GM18511 (cell line): Measurements from ENCODE around the gene FGR.

Experiments used
- ATAC-seq: cut with Tn5 transposase; IDR thresholded peaks from one replicate; pipeline ENCODE4 v1.9.1; 2021; ENCODE audit warnings: mild to moderate bottlenecking, moderate library complexity; ENCODE audit not compliant: unreplicated experiment

Gene FGR

DNA sequence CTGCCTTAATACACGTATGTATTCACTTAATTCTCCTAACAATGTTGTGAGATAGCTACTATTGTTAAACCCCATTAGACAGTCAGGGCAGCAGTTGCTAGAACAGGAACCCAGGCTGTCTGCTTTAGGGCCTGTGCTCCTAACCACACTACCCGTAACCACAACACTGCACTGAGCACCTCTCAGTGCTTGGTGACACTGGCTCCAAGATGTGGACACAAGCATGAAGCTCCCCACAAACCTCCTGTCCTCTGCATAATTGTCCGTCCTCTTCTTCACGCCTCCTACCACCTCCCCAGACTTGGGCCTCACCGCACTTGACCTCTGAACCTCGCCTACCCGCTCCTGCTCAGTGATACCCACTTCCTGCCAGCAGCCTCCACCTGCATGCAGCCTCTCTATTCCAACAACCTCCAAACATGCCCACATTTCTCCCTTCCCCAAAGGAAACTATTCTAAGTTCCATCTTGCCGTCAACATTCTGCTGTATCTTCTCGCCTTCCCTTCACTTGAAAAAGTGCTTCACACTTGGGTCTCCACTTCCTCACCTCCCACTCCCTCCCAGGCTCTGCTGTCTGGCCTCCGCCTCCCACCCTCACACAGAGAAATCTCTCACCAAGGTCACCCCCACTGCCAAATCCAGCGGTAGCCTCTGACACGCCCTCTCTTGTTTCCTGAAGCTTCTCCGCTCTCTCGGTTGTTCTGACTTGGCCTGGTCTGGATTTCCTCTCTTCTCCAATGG, 16.5 kb downstream of the FGR start:
- ATAC-seq = no peak

DNA sequence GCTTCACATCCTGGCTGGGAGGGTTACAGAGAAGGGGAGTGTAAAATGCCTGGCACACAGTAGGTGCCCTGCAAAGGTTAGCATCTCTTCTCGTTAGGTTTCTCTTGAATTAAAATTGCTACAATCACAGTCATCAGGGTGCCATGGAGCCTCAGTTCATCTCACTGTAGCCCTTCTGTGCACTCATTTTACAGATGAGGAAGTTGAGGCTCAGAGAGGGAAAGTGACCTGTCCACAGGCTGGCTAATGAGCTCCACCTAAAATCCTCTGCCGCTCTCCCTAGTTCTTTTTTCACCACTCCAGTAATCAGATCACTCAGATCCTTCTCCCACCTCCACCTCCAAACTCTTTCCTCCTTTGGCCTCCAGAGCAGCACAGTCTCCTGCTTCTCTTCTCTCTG, 17.6 kb downstream of the FGR start:
- ATAC-seq = no peak

DNA sequence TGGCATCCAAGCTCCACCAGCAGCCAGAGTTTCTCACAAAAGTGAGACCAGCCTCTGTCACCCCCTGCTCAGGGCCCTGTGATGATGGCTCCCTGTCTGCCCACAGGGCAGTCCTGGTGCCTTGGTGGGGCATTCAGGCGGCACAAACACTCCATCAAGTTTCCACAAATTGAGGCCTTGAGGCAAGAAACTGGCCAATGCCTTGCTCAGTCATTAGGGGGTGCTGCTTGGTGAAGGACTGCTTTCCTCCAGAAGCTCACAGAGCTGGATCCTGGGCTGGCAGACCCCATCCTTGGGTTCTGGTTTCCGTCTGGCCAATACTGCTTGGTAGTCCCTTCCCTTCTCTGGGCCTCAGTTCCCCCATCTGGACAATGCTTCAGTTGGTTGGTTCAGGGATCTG, 18.5 kb downstream of the FGR start:
- no peak for ATAC-seq

DNA sequence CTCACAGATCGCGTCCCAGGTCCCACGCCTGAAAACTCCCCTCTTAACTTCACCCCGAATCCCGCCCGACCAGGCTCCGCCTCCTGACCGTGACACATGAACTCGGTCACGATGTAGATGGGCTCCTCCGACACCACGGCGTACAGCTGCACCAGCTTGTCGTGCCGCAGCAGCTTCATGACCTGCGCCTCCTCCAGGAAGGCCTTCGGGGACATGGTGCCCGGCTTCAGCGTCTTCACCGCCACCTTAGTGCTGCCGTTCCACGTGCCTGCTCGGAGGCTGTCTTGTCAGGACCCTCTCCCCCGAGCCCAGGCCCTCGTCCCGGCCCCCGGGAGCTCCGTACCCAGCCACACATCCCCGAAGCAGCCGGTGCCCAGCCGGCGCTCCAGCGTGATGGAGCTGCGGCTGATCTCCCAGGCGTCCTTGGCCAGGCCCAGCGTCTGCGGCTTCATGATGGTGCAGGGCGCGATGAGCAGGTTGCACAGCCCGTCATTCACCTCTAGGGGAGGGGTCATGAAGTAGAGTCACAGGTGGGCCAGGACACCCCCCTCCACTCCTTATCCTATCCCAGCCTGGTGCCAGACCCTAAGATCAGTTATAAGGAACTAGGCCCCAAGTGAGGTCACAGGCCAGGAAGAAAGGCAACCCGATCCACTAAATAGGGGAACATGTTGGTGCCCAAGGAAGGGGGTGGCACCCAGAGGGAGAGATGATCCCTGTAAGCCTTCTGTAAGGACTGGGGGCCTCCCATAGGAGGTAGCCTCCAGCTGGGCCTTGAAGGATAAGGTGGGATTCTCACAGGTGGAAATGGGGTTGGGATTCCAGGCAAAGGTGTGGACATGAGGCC, 19.4 kb downstream of the FGR start:
- ATAC-seq = no peak

DNA sequence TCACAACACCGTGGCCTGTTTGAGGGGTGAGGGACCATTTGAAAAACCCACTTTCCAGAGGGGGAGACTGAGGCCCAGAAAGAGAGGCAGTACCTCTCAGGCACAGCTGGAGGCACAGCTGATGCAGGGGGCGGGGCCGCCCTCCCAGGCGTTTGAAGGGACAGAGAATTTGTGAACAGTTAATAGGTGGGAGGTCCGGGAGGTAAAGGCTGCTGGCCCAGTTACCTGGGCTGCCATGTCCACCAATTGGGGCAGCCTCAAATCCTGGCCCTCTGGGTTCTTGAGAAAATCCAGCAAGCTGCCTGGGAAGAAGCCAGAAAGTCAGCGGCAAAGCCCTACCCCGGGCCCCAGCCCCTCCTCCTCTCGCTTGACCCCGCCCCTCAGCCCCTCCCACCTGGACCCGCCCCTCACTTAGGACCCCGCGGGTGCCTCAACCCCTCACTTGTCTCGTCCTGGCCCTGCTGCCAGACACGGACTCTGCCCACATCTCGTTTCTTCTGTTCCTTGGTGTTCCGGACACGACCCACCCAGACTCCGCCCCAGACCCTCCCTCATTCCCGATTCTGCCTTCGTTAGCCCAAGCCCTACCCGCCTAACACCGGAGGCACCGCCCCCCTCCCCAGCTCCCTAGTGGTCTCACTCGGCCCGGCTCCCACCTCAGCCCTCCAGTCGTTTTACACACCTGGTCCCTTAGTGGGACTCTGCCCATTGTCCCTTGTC, 20.2 kb downstream of the FGR start:
- ATAC-seq = no peak

DNA sequence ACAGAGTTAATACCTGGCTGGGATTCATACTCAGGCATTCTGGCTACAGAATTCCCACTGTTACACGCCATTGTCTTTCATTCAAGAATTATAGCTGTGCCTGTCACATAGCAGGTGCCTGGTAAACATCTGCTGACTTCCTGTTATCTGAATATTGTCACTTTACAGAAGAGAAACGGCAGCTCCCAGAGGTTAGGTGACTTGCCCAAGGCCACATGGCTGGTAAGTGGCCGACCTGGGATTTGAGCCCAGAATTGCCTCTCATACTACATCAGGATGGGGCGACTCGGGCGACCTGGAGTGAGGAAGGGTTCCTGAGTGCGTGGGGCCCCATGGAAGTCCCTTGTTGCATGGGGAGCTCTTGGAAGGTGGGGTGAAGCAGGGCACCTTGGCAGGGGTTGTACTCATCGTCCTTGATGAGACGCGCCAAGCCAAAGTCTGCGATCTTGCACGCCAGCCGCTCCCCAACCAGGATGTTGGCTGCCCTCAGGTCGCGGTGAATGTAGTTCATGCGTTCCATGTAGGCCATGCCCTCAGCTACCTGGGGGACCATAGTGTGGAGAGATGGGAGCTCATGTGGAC, 20.9 kb downstream of the FGR start:
- ATAC-seq = no peak

DNA sequence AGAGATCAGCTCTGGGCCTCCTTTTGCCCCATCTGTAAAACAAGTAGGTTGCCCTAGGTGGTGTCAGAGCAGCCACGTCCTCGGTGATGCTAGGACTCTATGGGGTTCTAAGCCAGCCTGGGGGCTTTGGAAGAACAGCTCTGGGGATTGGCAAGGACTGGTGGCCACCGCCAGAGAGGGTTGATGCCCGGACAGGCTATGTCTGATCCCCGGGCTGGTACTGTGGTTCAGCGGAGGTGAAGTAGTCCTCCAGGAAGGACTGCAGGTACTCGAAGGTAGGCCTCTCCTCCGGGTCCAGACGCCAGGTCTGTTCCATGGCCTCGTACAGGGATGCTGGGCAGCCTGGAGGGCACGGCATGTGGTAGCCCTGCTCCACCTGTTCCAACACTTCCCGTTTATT, 22.3 kb downstream of the FGR start:
- ATAC-seq = no peak

DNA sequence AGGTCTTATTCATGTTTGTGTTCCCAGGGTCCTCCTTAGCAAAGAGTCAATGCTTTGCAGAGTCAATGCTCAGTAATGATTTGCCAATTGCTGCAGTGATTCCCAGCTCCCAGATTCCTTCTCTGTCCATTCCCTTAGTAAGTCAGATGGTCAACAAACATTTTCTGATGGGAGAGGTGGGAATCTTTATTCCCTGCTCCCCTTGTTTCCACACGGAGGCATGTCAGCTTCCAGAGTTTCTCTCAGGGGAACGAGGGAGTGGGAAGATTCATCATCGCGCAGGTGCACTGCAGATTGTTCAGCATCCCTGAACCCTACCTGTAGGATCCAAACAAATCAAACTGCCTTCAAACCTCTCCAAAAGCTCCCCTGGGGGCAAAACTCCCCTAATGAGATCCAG, 23.5 kb downstream of the FGR start:
- ATAC-seq = no peak

DNA sequence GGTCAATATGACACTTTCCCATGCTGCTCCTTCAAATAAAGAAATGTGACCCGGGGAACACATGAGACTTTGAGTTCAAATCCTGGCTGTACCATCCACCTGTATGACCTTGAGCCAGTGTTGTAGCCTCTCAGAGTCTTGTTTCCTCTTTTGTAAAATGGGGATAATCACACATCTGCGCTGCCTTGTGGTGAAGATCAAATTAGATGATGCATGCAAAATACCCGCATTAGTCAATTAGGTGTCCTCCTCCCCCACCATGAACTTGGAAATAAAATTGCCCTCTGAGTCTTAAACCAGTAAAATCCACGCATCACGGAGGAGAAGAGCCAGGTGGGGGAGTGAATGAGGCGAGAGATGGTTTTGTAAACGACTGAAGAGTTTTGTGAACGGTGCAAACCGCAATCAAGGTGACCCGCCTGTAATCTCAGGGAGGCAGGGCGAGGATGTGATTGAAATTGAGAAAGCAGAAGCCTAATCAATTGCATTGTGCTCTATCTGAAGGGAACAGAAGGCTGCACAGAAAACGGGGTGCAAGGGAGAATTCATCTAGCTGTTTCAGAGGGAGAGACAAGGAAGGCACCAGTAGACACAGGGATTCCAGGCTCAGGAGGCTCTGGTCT, 25.3 kb downstream of the FGR start:
- ATAC-seq = no peak

DNA sequence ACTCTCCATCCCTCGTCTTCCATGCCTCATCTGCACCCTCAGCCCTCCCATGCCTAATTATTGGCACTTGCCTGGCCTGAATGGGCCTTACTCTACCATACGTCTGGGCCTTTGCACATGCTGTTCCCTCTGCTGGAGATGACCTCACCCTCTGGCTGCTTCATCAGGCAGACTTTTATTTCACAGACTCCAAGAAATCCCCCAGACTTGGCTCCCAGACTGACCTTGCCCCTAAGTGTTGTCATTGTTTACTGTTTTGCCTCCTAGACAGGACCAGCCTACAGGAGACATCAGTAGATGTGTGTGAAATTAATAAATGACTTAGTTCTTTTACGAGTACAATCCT, 25.8 kb downstream of the FGR start:
- no peak for ATAC-seq

DNA sequence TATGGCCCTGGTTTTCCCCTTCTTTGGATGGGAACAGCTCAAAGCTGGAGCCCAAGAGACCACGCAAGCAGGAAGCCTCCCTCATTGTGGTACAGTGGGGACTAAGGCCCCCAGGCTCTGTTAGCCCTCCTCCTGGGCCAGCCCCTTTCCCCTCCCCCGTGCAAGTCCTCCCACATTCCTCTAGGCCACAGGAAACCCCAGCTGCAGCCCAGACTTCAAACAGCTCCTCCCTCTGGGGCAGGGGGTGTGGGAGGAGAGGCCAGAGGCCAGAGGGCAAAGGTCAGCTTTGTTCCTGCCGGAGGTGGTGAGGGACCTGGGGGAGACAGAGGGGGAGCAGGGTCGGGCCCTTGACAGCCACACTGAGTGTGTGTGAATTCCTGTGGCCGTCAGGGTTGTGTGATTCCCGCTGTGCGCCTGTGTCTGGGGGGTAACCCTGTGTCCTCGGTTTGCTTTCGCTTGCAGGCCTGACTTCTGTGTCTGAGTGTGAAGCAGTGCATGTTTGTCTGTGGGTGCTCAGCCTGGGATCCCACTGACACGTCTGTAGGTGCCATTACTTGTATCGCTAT, 27.7 kb downstream of the FGR start:
- no peak for ATAC-seq

DNA sequence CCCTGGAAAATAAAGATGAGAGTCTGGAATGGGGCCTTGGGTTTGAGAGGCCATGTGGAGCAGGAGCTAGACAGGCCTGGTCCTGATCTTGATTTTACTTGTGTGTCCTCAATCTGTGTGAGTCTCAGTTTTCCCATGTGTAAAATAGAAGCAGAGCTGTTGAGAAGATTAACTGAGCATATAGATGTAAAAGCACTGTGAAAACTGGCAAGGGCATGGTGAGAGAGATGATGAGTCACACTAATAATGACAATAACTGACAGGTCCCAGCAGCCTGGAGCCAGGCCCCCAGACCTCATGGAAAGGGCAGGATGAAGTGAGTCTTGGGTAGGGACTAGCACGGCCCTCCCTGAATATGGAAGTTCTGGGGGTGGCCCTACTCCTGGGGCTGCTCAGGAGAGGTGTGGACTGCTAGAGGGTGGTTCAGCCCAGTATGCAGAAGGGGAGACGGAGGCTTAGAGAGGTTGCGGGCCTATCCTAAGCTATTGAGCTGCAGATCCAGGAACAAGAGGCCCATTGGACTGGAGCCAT, 28.2 kb downstream of the FGR start:
- ATAC-seq = no peak

DNA sequence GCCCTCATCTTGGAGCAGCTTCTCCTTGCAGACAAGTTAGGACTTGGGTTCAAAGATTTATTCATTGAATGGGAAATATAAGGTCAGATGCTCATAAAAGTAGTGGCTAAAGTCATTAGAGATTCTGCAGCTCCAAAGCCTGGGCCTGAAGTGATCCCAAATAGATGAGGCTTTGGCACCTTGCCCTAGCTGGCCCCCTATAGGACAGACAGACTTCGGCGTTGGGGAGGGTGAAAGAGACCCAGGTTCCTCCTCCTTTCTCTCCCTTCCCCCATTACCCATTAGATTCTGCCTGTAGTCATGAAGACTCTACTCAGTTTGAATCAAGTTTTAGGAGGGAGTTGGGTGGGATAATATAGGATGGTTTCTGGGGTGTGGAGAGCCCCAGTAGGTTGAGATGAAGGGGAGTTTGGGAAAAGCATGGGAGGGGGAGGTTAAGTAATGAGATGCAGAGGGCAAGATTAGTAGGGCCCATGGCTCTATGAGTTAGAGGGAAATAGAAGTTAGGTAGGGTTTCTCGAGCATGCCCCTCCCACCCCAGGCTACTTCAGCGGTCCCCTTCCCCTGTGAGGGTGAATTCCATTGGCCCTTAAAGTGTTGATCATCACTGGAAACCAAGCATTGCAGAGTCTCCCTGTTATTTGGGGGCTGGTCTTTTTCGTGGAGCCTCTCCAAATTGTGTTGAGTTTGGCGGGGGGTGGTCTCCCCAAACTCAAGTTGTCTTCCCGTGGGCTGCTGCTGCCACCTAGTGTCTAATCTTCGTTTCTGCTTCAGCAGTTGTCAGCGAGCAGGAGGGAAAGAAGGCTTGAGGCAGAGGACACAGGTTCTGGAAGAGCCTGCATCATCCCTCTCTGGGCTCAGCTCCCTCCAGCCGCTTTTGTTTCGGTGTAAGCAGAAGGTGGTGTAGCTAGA, 28.9 kb downstream of the FGR start:
- ATAC-seq = no peak

DNA sequence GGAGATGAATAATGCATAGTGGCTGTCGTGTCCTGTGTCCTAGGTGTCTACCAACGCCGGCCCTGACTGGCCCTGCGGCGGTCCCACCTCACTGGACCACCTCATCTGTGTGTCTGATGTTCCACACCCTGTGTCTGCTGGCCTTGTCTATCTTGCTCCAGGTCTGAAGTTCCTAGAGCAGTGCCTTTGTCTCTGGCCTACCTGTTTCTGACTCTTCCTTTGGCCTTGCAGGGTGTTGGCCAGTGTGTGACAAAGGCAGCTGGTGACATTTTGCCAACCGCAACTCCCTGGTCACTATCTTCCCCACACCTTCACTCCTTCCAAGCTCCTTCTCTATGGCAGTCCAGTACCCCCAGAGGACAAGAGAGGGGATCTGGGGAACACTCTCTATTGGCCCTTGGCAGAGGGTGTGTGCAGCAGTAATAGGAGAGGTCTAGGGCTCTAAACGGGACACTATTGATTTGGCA, 29.7 kb downstream of the FGR start:
- ATAC-seq = no peak

DNA sequence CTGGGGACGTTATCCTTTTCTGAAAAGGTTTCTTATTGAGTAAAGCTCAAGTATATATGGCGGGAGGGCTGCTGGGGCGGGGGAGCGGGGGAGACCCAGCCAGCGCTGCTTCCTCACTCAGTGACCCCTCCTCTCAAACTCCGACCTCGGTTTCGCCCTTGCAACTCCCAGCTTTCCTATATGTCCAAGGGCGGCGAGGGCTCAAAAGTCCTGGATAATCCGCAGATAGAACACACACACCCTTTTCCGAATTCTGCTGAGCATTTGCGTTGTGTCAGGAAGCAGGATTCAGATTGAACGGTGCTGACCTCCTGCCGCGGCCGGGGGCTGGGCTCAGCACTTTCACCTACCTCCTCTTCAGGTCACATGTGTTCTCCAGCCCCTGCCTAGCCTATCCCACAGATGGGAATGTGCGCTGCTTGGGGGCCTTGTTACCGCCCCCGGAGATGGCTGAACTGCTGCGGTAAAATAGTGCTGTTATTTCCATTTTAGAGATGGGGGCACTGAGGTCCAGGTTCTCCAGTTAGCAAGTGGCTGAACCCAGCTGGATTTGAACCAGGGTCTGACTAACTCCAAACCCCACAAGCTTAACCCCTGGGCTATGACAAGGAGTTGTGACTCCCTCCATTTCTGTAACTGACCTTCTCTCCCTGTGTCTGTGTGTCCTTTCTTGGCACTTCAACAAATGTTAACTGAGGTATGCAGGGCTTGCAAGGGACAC, 30.2 kb downstream of the FGR start:
- no peak for ATAC-seq

DNA sequence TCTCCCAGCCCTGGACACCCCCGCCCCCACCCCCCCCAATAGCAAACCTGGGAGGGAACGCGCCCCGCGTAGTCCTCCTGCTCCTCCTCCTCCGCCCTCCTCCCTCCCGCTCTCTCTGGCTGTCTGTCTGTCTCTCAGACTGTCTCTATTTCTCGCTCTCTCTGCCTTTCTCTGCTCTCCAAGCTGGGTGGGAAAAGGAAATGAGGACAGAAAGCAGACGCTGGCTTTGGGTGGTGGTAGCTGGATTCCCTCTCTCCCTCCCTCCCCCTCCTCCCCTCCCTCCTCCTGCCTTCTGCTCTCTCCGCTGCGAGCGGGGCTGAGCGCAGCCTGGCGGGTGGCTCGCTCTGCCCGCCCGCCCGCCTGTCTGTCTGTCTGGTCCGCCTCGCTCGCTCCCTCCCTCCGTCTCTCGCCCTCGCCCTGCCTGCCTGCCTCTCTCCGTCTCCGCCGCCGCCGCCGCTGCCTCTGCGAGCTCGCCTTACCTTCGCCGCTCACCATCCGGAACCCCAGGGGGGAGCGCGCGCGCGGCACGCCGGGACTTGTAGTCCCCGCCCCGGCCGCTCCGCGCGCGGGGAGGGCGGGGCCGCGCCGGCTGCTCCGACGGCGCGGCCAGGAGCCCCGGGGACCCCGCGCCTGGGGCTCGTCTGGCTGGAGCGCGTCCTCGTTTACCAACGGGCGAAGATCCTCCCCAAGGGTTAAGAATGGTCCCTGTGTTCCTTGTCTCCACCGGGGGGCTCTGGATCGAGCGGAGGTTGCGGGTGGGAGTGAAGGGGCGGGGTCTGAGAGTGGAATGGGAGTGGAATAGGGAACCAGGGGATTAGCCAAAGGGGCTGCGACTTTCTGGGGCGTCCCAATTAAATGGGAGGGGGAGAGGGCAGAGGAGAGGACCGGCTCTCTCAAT, 31.1 kb downstream of the FGR start, which contains the start of gene AHDC1:
AHDC1 (minus strand) TSS at position 464 of the 898 bp plus-strand sequence. CDS start 52,029 bp downstream, outside the sequence.
- ATAC-seq = no peak

DNA sequence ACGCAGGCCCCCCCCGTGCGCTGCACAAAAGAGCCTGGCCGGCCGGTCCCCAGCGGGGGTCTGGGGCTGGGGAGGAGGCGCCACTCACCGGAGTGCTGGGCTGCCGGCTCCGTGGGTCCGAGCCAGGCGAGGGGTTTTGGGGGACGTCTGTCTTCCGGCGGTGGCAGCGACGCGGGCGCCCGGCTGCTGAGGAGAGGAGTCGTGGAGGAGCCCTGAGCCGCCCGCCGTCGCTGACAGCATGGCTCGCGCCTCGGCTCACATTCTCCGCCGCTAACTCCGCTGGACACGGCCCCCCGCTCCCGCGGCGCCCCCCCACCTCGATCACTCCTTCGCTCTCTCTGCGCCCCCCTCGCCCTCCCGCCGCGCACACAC, 31.7 kb downstream of the FGR start:
- ATAC-seq = no peak
